ENCODE results near the gene TNFRSF25.
A peak's percentile ranks its signal among the peaks of the same experiment; 100 is the strongest.
"Not testable (repeated sequence)": the region's sequence is repeated elsewhere in the genome, so short reads cannot be mapped to it uniquely, and the experiment has no call there.

The TNFRSF25 gene

DNA sequence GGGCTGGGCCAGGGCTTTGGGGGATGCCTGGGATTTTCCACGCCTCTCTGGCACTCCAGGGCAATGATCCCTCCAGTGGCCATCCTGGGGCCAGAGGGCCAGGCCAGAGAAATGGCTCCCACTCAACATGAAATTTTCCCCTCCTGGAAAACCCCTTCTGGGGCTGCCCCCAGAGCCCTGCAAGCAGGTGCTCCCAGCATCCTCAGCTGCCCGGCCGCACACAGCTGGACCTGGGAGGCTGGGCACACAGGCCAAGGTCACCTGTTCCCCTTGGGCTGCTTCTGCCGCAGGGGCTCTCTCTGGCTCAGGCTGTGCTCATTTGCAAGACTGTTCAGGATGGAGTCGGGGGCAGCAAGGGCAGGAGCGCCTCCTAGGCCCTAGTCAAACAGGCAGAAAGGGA is 37.5 kb downstream of the TNFRSF25 start:
- DNase-seq = not testable (repeated sequence)

DNA sequence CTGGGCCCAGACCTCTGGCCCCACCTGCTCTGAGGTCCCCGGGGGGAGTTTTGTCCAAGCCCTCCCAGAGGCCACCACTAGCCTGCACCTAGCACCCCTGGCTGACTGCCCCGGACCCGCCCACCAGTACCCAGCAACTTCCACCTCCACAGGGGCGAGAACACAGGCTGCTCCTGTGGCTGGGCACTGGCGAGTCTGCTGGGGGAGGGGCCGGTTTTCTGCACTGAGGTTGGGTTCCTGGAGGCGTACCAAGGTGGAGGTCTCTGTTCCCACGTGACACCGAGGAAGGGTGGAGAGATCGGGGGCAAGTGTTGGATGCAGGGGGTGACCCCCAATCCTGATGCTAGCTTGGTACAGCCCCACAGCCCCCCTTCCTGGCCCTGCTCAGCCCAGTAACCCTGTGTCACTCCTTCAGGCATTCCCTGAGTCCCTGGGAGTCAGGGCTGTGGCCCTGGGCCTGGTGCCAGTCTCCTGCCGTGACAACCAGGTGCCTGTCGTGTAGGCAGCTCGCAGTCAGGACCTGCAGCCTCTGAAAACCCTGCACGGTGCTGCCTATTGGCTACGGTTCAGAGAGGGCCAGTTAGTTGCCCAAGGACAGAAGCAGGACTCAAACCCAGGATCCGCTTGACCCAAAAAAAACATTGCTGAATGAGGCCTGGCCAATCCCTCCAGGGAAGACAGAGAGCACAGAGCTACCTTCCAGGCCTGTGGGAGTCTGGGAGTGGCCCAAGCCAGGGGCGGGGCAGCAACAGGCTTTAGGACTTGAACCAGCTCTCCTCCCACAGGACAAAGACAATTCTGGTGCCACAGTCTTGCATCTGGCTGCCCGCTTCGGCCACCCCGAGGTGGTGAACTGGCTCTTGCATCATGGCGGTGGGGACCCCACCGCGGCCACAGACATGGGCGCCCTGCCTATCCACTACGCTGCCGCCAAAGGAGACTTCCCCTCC is 38.3 kb downstream of the TNFRSF25 start:
- no peak for DNase-seq

DNA sequence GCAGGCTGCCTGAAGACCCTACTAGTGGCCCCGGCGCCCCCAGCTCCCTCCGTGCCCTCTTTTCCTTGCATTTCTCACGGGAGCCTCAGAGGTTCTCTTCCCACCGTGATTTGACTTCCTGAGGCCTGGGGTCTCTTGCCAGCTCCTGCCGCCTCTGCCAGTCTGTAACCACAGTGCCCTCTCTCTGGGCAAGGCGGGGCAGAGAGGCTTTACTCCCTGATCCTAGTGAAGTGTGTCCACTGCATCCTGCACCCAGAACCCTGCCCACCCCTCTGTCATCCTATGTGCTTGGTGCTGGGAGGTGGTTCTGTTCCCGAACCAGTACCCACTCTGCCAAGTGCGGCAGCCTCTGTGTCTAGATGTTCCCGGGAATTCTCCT is 39.0 kb downstream of the TNFRSF25 start:
- DNase-seq = no peak

DNA sequence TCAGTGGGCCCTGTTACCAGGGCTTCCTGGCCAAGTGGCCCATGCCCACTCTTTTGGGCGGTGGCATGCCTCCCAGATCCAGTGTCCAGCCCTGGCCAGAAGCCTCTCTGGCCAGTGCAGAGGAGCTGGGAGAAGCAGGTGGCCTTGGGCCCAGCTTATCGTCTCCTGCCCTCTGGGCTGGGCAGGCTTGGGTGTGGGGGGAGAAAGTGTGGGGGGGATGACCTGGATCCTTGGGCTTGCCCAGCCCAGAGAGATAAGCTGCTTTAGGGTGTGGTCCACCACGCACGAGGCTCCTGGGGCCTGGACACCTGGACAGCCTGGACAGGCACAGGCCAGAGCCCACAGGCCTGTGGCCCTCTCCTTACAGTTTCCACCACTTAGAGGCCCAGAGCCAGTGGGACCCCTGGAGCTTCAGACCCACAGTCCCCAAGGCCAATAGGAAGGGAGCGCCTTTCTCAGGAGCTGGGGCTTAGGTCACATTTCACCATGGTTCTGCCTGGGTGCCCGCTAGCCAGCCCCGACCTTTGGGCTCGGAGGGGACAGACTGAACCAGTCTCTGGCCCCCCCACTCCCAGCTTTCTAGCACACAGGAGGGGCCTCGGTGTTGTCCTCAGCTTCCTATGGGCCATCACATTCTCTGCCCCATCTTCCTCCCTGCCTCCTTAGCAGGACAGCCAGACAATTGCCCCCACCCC is 39.5 kb downstream of the TNFRSF25 start:
- no peak for DNase-seq

DNA sequence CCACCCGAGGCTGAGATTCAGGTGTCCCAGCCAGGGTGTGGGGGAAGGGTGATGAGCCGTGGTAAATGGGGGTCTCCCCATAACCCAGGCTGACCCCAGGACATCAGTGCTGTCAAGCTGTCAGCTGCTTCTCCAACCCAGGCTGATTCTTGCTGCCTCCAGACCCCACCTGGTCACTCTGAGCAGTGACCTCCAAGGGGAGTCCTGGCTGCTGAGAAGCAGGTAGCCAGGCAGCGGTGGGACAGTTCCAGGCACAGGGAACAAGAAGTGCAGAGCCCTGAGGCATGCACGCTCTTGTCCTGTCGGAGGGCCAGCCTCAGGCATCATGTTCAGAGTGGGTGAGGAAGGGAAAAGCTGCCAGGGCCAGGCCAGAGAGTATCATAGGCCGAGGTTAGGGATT is 40.3 kb downstream of the TNFRSF25 start:
- DNase-seq = no peak

DNA sequence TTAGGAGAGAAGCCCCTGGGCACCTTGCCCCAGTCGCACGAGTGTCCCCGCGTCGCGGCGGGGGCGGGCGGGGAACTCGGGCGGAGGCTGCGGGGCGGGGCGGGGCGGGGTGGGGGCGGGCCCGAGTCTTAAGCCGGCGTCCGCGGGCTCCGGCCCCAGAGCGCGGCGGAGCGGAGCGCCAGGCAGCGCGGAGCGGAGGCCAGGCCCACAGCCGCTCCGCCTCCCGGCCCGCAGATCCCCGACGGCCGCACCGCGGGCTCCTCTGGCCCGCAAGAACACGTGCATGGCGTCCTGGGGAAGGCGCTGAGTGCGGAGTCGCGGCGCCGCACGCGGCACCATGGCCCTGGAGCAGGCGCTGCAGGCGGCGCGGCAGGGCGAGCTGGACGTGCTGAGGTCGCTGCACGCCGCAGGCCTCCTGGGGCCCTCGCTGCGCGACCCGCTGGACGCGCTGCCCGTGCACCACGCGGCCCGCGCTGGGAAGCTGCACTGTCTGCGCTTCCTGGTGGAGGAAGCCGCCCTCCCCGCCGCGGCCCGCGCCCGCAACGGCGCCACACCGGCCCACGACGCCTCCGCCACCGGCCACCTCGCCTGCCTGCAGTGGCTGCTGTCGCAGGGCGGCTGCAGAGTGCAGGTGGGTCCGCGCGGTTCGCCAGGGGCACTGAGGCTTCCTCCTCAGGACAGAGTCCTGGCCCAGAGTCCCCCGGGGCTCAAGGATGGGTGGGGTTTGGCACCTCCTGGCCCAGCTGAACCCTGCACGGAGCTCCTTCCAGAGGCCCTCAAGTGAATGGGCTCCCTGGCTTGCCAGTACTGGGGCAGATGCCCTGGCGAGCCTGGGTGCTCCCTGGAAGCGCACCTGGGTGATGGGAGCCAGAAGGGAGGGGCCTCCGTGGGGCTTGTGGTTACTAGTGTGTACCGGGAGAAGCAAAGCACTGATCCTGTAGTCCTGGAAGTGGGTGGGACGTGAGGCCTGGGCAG is 41.1 kb downstream of the TNFRSF25 start, which contains the start of gene ESPN:
TSS of gene ESPN (plus strand) at position 158 of the 975 bp plus-strand sequence. CDS start at position 338, 180 bp downstream.
- no peak for DNase-seq

DNA sequence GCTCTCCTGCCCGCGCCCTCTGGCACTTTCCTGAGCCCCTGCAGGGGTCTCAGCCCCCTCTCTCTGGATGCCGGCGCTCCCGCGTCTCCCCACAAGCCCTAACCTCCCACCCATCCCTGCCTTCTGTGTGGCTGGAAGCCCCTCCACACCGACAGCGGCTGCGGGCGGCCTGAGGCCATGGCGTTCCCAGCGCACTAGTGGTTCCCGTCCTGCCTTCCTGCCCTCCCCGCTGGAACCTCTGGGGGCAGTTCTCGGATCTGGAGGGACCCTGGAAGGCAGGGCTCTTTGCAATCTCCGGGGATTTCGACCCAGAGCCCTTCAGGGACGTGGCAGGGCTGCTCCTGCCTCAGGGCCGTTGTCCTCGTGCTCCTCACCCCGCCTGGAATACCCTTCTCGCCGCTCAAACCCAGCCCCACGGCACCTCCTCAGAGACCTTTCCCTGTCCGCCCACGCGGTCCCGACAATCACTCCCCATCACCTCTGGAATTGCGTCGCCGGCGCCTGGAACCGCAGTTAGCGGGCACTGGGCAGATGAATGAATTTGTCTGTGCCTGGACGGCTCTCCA is 41.9 kb downstream of the TNFRSF25 start:
- DNase-seq = no peak

DNA sequence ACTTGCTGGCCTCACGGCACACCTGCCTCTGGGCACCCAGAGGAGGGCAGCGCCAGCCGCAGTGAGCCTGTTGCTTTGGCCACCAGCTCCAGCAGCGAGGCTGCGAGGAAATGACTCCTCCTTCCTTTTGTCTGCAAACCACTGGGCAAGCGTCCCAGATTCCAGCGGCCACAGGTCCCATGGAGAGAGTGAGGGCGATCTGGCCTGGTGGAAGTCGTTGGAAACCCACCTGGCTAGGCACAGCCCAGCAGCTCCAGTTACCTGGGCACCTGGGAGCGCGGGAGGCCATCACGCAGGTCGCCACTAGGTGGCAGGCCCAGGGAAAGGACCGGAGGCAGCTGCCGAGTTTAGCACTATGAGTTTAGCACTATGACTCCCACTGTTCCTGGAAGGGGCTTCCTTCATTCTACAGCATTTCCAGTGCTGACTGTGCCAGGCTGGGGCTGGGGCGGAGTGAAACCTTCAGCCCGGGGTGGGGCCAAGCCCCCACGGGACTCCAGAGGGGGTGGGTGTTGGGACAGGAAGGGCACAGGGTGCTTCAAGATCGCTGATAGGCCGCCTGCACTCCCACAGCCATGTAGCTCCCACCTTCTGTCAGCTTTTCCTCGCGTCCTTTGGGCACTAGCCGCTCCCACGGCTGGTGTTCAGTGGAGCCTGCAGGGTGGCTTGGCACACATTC is 42.5 kb downstream of the TNFRSF25 start:
- peak; percentile 75 for DNase-seq

DNA sequence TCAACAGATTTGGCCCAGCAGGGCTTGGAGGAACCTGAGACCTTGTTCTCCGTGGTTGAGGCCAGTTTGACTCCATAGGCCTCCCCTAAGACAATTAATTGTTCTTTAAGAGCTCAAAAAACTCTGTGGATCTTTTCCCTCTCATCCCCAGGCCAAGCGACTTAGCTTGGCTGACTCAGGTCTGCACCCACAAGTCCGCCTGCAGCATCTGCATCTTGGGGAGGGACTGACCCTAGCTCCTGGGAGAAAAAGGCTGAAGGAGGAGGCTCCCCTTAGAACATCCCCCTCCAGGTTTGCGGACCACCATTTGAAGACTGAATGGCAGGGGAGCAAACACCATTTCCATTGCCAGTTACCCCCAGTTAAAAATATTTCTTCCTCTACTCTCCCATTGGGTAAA is 44.7 kb downstream of the TNFRSF25 start:
- no peak for DNase-seq

DNA sequence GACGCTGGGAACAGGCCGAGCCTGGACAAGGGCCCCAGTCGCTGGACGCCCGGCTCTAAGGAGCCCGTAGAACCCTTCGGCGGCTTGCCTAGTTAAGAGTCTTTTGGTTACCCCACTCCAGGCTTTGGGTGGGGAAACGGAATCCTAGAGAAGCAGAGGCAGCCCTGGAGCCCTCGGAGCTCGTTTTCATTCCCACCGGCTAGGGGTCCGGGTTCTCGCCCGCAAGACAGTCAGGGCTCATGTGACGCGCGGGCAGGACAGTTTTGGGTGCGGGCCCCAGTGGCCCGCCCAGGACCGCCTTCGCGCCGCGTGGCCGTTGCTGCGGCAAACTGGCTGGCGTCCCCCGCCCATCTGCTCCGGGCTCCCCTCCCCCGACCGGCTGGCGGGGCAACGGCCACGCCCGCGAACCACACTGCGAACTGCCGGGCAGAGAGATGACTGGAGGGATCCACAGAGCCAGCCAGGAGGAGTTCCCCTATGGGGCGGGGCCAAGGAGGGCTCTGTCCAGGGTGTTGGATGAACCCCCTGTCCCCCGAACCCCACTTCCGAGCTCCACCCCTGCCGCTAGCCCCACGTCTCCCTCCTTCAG is 45.4 kb downstream of the TNFRSF25 start:
- DNase-seq = no peak

DNA sequence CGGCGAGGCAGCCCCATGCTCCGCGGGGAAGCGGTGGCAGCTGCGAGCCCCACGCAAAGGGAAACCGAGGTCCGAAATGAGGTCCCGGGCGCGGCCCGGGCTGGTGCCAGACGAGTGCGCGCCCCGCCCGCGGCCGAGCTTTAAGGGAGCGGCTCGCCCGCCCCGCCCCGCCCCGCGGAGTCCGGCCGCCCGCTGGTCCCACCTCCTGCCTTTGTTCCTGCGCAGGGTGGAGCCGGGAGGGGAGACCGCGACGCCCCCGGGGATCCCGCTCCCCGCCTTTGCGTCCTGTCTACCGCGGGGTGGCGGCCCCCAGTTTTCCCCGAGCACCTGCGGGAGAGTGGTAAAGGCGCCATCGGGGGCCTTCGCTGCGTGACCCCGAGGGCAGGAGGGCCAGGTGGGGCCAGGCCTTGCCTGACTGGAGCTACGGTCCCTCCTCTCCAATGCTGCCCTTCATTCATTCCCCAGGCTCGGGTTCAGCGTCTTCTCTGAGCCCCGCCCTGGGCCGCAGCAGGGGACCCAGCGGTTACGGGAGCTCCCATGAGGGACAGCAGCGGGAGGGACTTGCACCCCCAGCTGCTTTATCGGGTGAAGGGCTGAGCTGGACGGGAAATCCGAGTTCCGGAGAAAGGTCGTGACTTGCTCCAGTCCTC is 46.0 kb downstream of the TNFRSF25 start, which contains the start of gene HES2:
TSS of gene HES2 (minus strand) at position 116 of the 650 bp plus-strand sequence. CDS start at position 17, 99 bp downstream.
- DNase-seq = peak; percentile 14

DNA sequence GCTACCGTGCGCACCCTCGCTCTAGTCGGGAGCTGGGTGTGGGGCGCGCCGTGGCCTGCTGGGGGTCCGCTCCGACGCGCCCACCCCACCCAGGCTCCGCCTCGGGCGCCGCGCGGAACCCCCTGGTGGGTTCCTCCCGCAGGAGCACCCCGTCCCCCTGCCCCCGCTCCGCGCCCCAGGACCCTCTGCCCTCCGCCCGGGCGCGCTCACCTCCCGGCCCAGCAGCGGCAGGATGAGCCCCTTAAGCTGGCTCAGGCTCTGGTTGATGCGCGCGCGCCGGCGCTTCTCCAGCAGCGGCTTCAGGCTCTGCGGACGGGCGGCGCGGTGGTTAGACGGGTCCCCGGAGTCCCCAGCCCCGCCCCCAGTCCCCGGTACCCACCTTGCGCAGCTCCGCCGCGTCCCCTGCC is 46.6 kb downstream of the TNFRSF25 start:
- DNase-seq = no peak

DNA sequence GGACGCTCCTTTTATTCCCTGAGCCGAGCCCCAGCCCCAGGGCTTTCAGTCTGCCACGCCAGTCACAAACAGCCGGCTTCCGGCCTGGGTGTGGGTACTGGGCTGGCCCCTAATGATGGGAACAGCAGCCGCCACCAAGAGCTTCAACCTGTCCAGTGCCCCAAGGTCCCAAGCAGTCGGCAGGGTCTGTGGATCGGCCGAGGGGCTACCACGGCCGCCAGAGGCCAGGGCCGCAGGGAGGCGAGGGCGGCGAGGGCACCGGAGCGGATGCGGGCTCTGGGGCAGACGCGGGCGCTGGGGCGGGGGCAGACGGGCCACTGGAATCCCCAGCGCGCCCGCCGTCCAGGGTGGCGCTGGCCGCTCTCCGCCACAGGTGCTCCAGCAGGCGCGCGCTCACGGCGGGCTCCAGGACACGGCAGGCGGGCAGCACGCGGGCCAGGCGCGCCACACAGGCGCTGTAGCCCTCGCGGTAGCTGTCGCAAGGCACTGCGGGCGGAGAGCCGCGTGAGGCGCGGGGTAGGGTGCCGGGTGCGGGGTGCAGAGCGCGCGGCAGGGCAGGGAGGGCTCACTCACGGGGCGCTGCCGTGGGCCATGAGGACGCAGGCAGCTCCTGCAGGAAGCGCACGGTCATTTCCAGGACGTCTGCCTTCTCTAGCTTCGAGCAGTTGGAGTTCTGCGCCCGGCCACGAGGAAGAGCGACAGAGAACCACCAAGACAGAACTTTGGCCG is 47.1 kb downstream of the TNFRSF25 start:
- no peak for DNase-seq

DNA sequence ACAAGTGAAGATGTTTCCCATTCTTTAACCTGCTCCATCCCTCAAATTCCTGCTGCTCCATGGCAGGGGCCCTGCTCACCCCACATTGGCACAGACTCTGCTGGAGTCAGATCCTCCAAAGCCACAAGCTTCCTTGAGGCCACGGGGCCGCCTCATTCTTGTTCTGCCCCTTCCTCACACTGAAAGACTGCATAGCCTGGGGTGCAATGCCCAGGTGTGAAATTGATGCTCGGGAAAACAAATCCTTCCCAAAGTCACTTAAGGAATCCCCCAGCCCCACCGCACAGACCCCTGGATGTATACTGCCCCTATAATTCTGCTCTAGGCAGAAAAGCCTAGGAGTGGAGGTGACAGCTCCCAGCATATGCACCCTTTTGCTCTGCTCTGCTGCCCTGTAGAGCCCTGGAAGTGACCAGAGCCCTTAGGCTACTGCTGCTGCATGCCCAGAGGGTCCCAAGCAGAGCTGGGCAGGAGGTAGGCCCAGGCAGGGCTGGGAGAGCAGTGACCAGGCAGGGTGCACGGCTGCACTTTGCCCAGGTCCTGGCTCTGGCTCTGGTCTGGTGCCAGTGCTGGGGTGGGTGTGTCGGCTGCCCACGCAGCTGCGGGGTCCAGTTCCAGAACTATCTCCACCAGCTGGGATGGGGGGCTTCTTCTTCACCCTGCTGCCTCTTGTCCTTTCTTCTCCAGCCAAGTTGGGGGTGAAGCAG is 47.9 kb downstream of the TNFRSF25 start:
- DNase-seq = no peak

DNA sequence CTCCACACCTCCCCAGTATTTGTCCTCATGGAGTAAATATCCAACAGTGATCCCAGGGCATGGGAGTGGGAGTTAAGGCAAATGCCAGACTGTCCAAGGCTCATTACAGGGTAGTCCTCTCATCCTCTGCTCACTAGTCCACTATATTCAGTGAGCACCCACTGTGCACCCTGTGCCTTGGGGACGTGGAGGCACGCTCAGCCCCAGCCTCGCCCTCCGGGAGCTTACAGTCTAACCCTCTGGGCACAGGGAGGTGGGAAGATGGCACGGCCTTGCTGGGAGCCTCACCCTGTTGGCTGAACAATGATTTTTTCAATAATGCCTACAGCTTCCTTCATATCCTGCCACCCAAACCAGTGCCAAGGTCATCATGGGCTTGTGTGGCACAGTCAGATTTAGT is 49.1 kb downstream of the TNFRSF25 start:
- no peak for DNase-seq

DNA sequence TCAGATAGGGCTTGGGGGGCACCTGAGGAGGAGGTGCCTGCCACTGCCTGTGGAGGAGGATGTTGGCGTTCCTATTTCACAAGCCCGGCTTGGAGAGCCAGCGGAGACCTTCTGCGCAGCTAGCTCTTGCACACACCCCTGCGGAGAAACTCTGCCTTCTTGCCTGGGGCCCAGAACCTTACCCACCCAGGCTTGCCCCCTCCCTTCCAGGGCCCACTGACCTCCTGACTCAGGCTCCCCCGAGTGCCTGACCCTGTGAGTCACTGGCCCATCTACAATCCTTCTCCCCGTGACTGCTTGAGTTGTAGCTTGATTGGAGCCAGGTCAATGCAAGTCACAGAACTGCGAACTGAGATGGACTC is 49.7 kb downstream of the TNFRSF25 start:
- DNase-seq = no peak

DNA sequence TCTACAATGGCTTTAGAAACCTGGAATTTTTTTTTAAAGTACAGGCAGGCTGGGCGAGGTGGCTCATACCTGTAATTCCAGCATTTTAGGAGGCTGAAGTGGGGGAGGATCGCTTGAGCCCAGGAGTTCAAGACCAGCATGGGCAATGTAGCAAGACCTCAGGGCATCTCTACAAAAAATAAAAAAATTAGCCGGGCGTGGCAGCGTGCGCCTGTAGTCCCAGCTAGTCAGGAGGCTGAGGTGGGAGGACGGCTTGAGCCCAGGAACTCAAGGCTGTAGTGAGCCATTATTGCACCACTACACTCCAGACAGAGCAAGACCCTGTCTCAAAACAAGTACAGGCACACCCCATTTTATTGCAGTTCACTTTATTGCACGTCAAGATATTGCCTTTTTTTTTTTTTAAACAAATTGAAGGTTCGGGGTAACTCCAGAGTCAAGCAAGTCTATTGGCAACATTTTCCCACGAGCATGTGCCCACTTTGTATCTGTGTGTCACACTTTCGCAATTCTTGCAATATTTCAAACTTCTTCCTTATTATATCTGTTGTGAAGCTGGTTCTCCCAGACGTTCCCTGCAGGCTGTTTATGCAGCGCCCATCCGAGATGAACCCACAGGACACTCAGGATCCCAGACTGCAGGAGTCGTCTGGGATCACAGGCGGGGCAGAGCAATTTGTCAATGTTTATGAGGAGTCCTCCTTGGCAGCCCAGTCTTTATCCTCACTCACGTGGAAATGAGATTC is 50.9 kb downstream of the TNFRSF25 start:
- no peak for DNase-seq

DNA sequence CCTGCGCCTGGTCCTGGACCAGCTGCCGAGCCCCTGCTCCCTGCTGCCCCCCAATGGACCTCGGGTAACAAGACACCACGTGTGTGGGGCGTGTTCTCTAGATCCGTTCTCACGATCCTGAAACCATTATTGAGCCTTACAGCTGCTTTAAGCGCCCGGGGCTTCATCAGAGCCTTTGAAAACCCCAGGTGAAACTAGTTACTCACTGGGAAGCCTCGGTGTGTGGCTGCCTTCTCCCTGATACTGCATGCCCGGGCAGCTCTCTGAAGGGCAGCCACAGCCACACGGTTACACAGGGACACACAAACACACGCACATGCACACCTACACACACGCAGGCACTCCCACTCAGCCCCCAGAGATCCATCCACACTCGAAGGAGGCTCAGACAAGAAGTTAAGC is 51.5 kb downstream of the TNFRSF25 start:
- peak; percentile 55 for DNase-seq

DNA sequence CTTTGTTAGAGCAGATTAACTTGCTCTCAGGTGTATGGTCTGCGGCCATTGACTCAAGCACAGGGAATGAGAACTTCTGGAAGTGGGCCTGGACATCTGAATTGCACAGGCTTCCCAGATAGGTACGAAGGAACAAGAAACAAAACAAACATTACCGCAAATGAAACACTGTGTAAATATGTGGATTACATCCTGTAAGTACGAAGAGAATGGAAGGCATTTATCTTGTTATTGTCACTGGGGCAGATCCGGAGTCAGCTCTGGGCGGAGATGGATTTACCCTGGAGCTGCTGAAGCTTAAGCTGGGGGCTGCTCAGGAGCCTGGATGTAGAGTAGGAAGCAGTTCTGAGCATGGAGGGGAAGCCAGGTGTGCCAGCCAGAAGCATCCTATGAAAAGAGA is 53.1 kb downstream of the TNFRSF25 start:
- no peak for DNase-seq
